ENCODE measurements around the gene REPIN1.

REPIN1 gene

DNA sequence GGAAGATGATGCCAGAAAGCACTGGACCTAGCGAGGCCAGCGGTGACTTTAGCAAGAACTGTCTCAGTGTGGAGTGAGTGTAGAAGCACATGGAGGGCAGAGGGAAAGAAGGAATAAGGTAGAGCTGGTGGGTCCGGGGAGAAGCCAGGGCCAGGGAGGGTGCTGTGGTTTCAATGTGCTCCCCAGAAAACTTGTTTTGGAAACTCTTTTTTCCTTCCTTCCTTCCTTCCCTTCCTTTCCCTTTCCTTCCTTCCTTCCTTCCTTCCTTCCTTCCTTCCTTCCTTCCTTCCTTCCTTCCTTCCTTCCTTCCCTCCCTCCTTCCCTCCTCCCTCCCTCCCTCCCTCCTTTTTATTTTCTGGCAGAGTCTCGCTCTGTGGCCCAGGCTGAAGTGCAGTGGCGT is 21.7 kb upstream of the REPIN1 start:
- no peak overlapping the region for H3K4me3 ChIP-seq (ENCODE audit: low read depth, low read length)
- no peaks in the 10 kb centered on the region for H3K36me3 ChIP-seq (ENCODE audit: control insufficient read depth, insufficient read depth, low read length)
- no peak overlapping the region for H3K9ac ChIP-seq (ENCODE audit: low read depth, low read length)
- peaks cover 7% of the 10 kb centered on the region; the same call in 1 of the 2 replicates for H3K9me3 ChIP-seq (ENCODE audit: control insufficient read depth, insufficient read depth, low read length)
- no peak overlapping the region for H3K27ac ChIP-seq (ENCODE audit: low read depth, low read length)
- H3K4me1 ChIP-seq (ENCODE audit: control insufficient read depth, insufficient read depth, low read length) = peaks cover 14% of the 10 kb centered on the region
- peaks cover 25% of the 10 kb centered on the region for H3K27me3 ChIP-seq (ENCODE audit: control insufficient read depth, insufficient read depth, low read length)

DNA sequence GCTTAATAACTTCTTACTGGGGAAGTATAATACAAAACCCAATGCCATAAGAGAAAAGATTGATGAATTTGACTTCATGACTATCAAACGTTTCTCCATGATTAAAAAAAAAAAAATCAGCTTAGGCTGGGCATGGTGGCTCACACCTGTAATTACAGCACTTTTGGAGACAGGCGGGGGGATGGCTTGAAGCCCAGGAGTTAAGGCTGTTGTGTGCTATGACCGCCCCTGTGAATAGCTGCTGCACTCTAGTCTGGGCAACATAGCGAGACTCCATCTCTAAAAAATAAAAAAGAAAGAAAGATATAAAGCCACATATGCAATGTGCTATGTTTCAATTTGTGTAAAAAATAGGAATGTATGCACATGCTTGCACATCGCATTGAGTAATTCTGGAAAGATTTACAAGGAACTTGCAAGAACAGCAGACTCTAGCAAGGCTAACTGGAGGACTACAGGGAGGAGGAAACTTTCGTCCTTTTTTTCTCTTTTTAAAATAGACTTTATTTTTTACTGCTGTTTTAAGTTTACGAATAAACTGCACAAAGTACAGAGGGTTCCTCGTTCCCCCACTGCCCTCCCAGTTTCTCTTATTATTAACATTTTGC is 16.9 kb upstream of the REPIN1 start:
- H3K4me3 ChIP-seq (ENCODE audit: low read depth, low read length) = no peak overlapping the region
- no peaks in the 10 kb centered on the region for H3K27me3 ChIP-seq (ENCODE audit: control insufficient read depth, insufficient read depth, low read length)
- no peak overlapping the region for H3K9ac ChIP-seq (ENCODE audit: low read depth, low read length)
- H3K36me3 ChIP-seq (ENCODE audit: control insufficient read depth, insufficient read depth, low read length) = no peaks in the 10 kb centered on the region
- peaks cover 2% of the 10 kb centered on the region; the same call in 1 of the 2 replicates for H3K4me1 ChIP-seq (ENCODE audit: control insufficient read depth, insufficient read depth, low read length)
- H3K27ac ChIP-seq (ENCODE audit: low read depth, low read length) = no peak overlapping the region
- no peaks in the 10 kb centered on the region for H3K9me3 ChIP-seq (ENCODE audit: control insufficient read depth, insufficient read depth, low read length)

DNA sequence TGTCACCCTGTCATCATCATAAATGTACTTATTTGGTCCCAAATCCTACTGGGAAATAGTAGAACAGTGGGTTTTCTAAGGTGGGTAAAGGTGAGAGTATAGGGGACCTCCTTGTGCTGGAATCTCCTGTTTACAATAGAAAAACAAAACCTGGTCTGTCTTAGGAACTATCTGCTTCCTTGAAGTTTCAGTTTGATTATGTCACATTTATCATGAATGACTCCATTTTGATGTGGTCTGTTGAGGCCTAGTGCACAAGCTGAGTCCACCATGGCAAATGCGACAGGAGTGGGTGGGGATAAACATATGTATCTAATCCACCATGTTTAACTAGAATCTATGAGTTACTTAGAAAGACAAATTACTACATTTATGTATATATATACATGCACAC is 13.0 kb upstream of the REPIN1 start:
- Histone ChIP-seq H3K36me3 (ENCODE audit: control insufficient read depth, insufficient read depth, low read length) (no peaks in the 10 kb centered on the region), H3K27ac (ENCODE audit: low read depth, low read length) (no peak overlapping the region), H3K27me3 (ENCODE audit: control insufficient read depth, insufficient read depth, low read length) (no peaks in the 10 kb centered on the region), H3K9ac (ENCODE audit: low read depth, low read length) (no peak overlapping the region), H3K4me3 (ENCODE audit: low read depth, low read length) (no peak overlapping the region), H3K4me1 (ENCODE audit: control insufficient read depth, insufficient read depth, low read length) (peaks cover 13% of the 10 kb centered on the region), H3K9me3 (ENCODE audit: control insufficient read depth, insufficient read depth, low read length) (no peaks in the 10 kb centered on the region)

- Histone ChIP-seq H3K36me3 (ENCODE audit: control insufficient read depth, insufficient read depth, low read length) (no peaks in the 10 kb centered on the region), H3K27me3 (ENCODE audit: control insufficient read depth, insufficient read depth, low read length) (no peaks in the 10 kb centered on the region), H3K9me3 (ENCODE audit: control insufficient read depth, insufficient read depth, low read length) (no peaks in the 10 kb centered on the region), H3K27ac (ENCODE audit: low read depth, low read length) (no peak overlapping the region), H3K9ac (ENCODE audit: low read depth, low read length) (no peak overlapping the region), H3K4me3 (ENCODE audit: low read depth, low read length) (no peak overlapping the region), H3K4me1 (ENCODE audit: control insufficient read depth, insufficient read depth, low read length) (peaks cover 16% of the 10 kb centered on the region)
Observed at GRCh38 chr7:150356265-150356897, 12.2 kb upstream of the REPIN1 start.

DNA sequence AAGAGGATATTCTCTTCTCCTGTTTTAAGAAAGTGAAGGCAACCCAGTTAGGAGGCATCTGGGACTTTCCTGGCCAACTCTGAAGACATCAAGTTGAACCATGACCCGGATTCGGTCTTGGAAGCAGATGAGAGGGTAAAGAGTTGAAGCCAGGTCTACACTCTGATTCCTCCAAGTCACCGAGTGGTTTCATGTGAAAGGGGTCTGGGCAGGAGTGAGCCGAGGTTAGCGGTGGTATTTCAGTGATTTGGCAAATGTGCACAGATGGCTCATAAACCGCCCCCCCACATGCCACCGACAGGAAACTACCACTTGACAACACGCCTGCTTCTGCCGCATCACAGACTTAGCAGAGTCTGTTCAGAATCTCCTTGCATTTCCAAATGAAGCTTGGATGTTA is 11.4 kb upstream of the REPIN1 start:
- Histone ChIP-seq H3K9ac (ENCODE audit: low read depth, low read length) (no peak overlapping the region), H3K27me3 (ENCODE audit: control insufficient read depth, insufficient read depth, low read length) (no peaks in the 10 kb centered on the region), H3K9me3 (ENCODE audit: control insufficient read depth, insufficient read depth, low read length) (no peaks in the 10 kb centered on the region), H3K4me1 (ENCODE audit: control insufficient read depth, insufficient read depth, low read length) (peaks cover 23% of the 10 kb centered on the region), H3K27ac (ENCODE audit: low read depth, low read length) (no peak overlapping the region), H3K4me3 (ENCODE audit: low read depth, low read length) (no peak overlapping the region), H3K36me3 (ENCODE audit: control insufficient read depth, insufficient read depth, low read length) (no peaks in the 10 kb centered on the region)

GRCh38 chr7:150357771-150358427 is 10.7 kb upstream of the REPIN1 start:
- Histone ChIP-seq H3K9ac (ENCODE audit: low read depth, low read length) (no peak overlapping the region), H3K4me3 (ENCODE audit: low read depth, low read length) (no peak overlapping the region), H3K4me1 (ENCODE audit: control insufficient read depth, insufficient read depth, low read length) (peaks cover 29% of the 10 kb centered on the region)

DNA sequence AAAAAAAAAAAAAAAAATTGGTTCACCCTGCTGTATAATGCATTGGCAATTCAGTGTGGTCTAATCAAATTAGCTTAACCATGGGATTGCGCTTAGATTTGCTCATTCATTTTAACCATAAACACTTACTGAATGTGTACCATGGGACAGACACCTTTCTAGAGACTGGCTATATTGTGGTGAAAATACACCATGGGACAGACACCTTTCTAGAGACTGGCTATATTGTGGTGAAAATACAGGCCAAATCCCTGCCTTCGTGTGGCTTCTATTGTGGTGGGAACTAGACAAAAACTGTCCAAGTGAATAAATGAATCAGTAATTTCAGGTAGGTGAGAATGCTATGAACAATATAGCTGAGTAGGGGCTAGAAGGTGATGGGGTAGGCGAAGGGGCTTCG is 10.2 kb upstream of the REPIN1 start:
- H3K27me3 ChIP-seq (ENCODE audit: control insufficient read depth, insufficient read depth, low read length) = no peaks in the 10 kb centered on the region
- no peak overlapping the region for H3K4me3 ChIP-seq (ENCODE audit: low read depth, low read length)
- H3K9ac ChIP-seq (ENCODE audit: low read depth, low read length) = no peak overlapping the region
- H3K27ac ChIP-seq (ENCODE audit: low read depth, low read length) = no peak overlapping the region
- H3K4me1 ChIP-seq (ENCODE audit: control insufficient read depth, insufficient read depth, low read length) = peaks cover 33% of the 10 kb centered on the region
- no peaks in the 10 kb centered on the region for H3K36me3 ChIP-seq (ENCODE audit: control insufficient read depth, insufficient read depth, low read length)
- H3K9me3 ChIP-seq (ENCODE audit: control insufficient read depth, insufficient read depth, low read length) = no peaks in the 10 kb centered on the region

More at GRCh38 chr7:150357771-150358427, 10.7 kb upstream of the REPIN1 start:
- H3K36me3 ChIP-seq (ENCODE audit: control insufficient read depth, insufficient read depth, low read length) = no peaks in the 10 kb centered on the region
- H3K27ac ChIP-seq (ENCODE audit: low read depth, low read length) = no peak overlapping the region
- H3K9me3 ChIP-seq (ENCODE audit: control insufficient read depth, insufficient read depth, low read length) = no peaks in the 10 kb centered on the region
- no peaks in the 10 kb centered on the region for H3K27me3 ChIP-seq (ENCODE audit: control insufficient read depth, insufficient read depth, low read length)

DNA sequence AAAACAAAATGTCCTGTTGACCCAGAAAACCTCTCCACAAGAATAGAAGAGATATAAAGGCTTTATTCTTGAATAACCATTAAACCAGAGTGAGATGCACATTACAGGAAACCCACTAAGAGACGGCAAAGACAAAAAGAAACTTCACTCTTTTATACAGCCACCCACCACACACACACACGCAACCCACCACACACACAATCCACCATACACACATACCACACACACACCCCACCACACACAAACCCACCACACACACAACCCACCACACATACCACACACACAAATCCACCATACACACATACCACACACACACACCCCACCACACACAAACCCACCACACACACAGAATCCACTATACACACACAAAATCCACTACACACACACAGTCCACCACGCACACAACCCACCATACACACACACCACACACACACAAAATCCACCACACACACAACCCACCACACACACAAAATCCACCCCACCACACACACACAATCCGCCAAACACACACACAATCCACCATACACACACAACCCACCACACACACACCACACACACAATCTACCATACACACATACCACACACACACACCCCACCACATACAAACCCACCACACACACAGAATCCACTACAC is 9.5 kb upstream of the REPIN1 start:
- H3K9me3 ChIP-seq (ENCODE audit: control insufficient read depth, insufficient read depth, low read length) = no peaks in the 10 kb centered on the region
- H3K27me3 ChIP-seq (ENCODE audit: control insufficient read depth, insufficient read depth, low read length) = no peaks in the 10 kb centered on the region
- peaks cover 36% of the 10 kb centered on the region for H3K4me1 ChIP-seq (ENCODE audit: control insufficient read depth, insufficient read depth, low read length)
- no peak overlapping the region for H3K27ac ChIP-seq (ENCODE audit: low read depth, low read length)
- H3K4me3 ChIP-seq (ENCODE audit: low read depth, low read length) = no peak overlapping the region
- no peak overlapping the region for H3K9ac ChIP-seq (ENCODE audit: low read depth, low read length)
- H3K36me3 ChIP-seq (ENCODE audit: control insufficient read depth, insufficient read depth, low read length) = no peaks in the 10 kb centered on the region

DNA sequence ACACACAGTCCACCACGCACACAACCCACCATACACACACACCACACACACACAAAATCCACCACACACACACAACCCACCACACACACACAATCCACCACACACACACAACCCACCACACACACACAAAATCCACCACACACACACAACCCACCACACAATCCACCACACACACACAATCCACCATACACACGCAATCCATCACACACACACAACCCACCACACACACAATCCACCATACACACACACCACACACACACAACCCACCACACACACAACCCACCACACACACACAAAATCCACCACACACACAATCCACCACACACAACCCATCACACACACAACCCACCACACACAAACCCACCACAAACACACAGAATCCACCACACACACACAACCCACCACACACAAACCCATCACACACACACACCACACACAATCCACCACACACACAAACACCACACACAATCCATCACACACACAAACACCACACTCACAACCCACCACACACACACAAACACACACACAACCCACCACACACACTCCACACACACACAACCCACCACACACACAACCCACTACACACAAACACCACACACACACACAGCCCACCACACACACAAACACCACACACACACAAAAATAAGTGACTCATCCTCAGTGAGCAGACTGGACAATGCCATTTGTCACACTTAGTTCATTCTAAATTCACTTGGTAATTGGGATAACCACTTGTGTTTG is 8.8 kb upstream of the REPIN1 start:
- Histone ChIP-seq H3K27me3 (ENCODE audit: control insufficient read depth, insufficient read depth, low read length) (no peaks in the 10 kb centered on the region), H3K36me3 (ENCODE audit: control insufficient read depth, insufficient read depth, low read length) (no peaks in the 10 kb centered on the region), H3K9ac (ENCODE audit: low read depth, low read length) (no peak overlapping the region), H3K4me1 (ENCODE audit: control insufficient read depth, insufficient read depth, low read length) (peaks cover 36% of the 10 kb centered on the region), H3K9me3 (ENCODE audit: control insufficient read depth, insufficient read depth, low read length) (no peaks in the 10 kb centered on the region), H3K27ac (ENCODE audit: low read depth, low read length) (no peak overlapping the region), H3K4me3 (ENCODE audit: low read depth, low read length) (no peak overlapping the region)

DNA sequence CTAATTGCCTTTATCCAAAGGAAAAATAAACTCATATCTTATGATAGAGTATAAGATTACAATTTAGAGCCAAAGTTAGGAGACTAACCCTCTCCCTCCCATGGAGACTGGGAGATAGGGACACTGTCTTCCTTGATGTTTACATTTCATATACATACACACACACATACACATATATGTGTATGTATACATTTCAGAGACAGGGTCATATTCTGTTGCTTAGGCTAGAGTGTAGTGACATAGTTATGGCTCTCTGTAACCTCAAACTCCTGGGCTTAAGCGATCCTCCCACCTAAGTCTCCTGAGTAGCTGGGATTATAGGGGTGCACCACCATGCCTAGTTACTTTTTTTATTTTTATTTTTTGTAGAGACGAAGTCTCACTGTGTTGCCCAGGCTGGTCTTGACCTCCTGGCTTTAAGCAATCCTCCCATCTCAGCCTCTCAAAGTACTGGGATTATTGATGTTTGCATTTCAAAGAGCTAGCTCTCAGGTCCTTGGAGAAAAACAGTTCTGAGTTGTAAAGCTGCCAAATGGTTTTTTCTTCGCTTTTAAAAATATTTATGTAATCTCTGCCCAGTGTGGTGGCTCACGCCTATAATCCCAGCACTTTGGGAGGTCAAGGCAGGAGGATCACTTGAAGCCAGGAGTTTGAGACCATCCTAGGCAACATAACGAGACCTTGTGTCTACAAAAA is 8.1 kb upstream of the REPIN1 start:
- Histone ChIP-seq H3K9ac (ENCODE audit: low read depth, low read length) (no peak overlapping the region), H3K4me3 (ENCODE audit: low read depth, low read length) (no peak overlapping the region), H3K4me1 (ENCODE audit: control insufficient read depth, insufficient read depth, low read length) (peaks cover 36% of the 10 kb centered on the region), H3K27me3 (ENCODE audit: control insufficient read depth, insufficient read depth, low read length) (no peaks in the 10 kb centered on the region), H3K9me3 (ENCODE audit: control insufficient read depth, insufficient read depth, low read length) (no peaks in the 10 kb centered on the region), H3K36me3 (ENCODE audit: control insufficient read depth, insufficient read depth, low read length) (no peaks in the 10 kb centered on the region), H3K27ac (ENCODE audit: low read depth, low read length) (no peak overlapping the region)
